ENCODE measurements around the gene WDTC1.

Gene WDTC1

GRCh38 chr1:27301582-27302199 is 67.3 kb downstream of the WDTC1 start:
- no peak for DNase-seq (ENCODE audit: low read depth)

- DNase-seq (ENCODE audit: low read depth), result no peak
These were observed 68.2 kb downstream of the WDTC1 start for GRCh38 chr1:27302612-27303011.

- DNase-seq (ENCODE audit: low read depth), result no peak
These were observed 69.1 kb downstream of the WDTC1 start for GRCh38 chr1:27303509-27303908.

- no peak for DNase-seq (ENCODE audit: low read depth)
These were observed 71.6 kb downstream of the WDTC1 start for GRCh38 chr1:27306071-27306470.

- no peak for DNase-seq (ENCODE audit: low read depth)
These were observed 72.7 kb downstream of the WDTC1 start for GRCh38 chr1:27306892-27307761.

GRCh38 chr1:27307874-27308598 is 73.6 kb downstream of the WDTC1 start:
- DNase-seq (ENCODE audit: low read depth), result no peak

- DNase-seq (ENCODE audit: low read depth), result no peak
These were observed 79.7 kb downstream of the WDTC1 start for GRCh38 chr1:27314169-27314568.

GRCh38 chr1:27314737-27315136 is 80.3 kb downstream of the WDTC1 start:
- no peak for DNase-seq (ENCODE audit: low read depth)

- no peak for DNase-seq (ENCODE audit: low read depth)
These were observed 82.4 kb downstream of the WDTC1 start for GRCh38 chr1:27316860-27317259.

- DNase-seq (ENCODE audit: low read depth), result no peak
These were observed 83.7 kb downstream of the WDTC1 start for GRCh38 chr1:27318136-27318535.

- no peak for DNase-seq (ENCODE audit: low read depth)
These were observed 84.2 kb downstream of the WDTC1 start for GRCh38 chr1:27318596-27318995.

- peak; percentile 96 for DNase-seq (ENCODE audit: low read depth)
These were observed 87.6 kb downstream of the WDTC1 start, which contains the start of gene TMEM222 for GRCh38 chr1:27321813-27322568. TSS of gene TMEM222 (plus strand) at chr1:27322163. CDS start at chr1:27322198, 35 bp downstream.

- no peak for DNase-seq (ENCODE audit: low read depth)
These were observed 88.3 kb downstream of the WDTC1 start for GRCh38 chr1:27322569-27323240.

GRCh38 chr1:27325286-27325685 is 90.9 kb downstream of the WDTC1 start:
- DNase-seq (ENCODE audit: low read depth), result no peak

GRCh38 chr1:27327964-27328363 is 93.5 kb downstream of the WDTC1 start:
- DNase-seq (ENCODE audit: low read depth), result no peak

GRCh38 chr1:27330786-27331185 is 96.4 kb downstream of the WDTC1 start:
- no peak for DNase-seq (ENCODE audit: low read depth)

GRCh38 chr1:27331426-27331825 is 97.0 kb downstream of the WDTC1 start:
- DNase-seq (ENCODE audit: low read depth), result no peak

GRCh38 chr1:27331922-27332321 is 97.5 kb downstream of the WDTC1 start:
- no peak for DNase-seq (ENCODE audit: low read depth)

- no peak for DNase-seq (ENCODE audit: low read depth)
These were observed 98.3 kb downstream of the WDTC1 start for GRCh38 chr1:27332536-27333281.

- DNase-seq (ENCODE audit: low read depth), result no peak
These were observed 99.4 kb downstream of the WDTC1 start for GRCh38 chr1:27333717-27334279.
